ENCODE results near the gene KTI12. TPM values are rescaled to one million over a fixed set of nuclear protein-coding genes. Genes with fewer than 3 reads are reported as not detected.

Gene KTI12
- polyA plus RNA-seq, 1 of the 3 experiments (the other 2 are of a cell fraction), result 13.7 TPM

DNA sequence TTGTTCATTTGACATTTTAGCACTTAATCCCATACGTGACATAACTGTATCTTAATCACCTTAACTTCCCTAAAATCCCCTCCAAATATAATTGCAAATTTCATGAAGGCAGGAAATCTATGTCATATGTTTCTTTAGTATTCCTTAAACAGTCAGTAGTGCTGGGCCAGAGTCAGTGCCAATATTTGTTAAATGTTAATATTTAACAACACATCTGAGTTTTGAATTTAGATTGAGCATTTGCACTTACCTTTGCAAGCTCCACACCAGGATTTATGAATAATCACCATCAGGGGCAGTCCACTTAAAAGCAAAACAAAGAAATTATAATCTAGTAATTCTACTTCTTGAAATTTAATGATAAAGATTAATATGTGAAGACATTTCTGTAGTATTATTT, 5.3 kb downstream of the KTI12 start:
- H3K27me3 ChIP-seq (ENCODE audit: insufficient read depth), result no peaks in the 10 kb centered on the region
- no peak overlapping the region for H3K4me3 ChIP-seq (ENCODE audit: low read depth in 2 of 2, low read length in 1 of 2)
- H3F3A ChIP-seq (replicated peaks; ENCODE audit: insufficient read depth), result peaks cover 7% of the 10 kb centered on the region
- ChIA-PET POLR2A (interaction anchor here (0.6 to 1.8 kb wide), 2 partner anchors 16 to 27 kb away, joined by 3 to 4 read pairs; partner anchors contain the start of gene TXNDC12), CTCF (interaction anchor here (0.7 to 1.4 kb wide), 2 partner anchors 25 to 27 kb away, joined by 4 read pairs; no protein-coding TSS in a partner anchor)
- H3K9me2 ChIP-seq, result no peaks in the 10 kb centered on the region
- H3K9ac ChIP-seq, result no peak overlapping the region
- no peak overlapping the region for H3K4me2 ChIP-seq
- H3K9me3 ChIP-seq, result no peaks in the 10 kb centered on the region
- H3K79me2 ChIP-seq (ENCODE audit: insufficient read depth), result peaks cover 40% of the 10 kb centered on the region
- DNase-seq, result no peak
- TF ChIP-seq, protein P1, sequence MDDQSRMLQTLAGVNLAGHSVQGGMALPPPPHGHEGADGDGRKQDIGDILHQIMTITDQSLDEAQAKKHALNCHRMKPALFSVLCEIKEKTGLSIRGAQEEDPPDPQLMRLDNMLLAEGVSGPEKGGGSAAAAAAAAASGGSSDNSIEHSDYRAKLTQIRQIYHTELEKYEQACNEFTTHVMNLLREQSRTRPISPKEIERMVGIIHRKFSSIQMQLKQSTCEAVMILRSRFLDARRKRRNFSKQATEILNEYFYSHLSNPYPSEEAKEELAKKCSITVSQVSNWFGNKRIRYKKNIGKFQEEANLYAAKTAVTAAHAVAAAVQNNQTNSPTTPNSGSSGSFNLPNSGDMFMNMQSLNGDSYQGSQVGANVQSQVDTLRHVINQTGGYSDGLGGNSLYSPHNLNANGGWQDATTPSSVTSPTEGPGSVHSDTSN (IDR thresholded peaks at IDR 0.05), result no peak
- TF ChIP-seq, protein P2, sequence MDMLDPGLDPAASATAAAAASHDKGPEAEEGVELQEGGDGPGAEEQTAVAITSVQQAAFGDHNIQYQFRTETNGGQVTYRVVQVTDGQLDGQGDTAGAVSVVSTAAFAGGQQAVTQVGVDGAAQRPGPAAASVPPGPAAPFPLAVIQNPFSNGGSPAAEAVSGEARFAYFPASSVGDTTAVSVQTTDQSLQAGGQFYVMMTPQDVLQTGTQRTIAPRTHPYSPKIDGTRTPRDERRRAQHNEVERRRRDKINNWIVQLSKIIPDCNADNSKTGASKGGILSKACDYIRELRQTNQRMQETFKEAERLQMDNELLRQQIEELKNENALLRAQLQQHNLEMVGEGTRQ (IDR thresholded peaks at IDR 0.05; ENCODE audit: borderline replicate concordance, low read depth, low read length), result no peak
- TF ChIP-seq, protein P3, sequence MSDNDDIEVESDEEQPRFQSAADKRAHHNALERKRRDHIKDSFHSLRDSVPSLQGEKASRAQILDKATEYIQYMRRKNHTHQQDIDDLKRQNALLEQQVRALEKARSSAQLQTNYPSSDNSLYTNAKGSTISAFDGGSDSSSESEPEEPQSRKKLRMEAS (IDR thresholded peaks at IDR 0.05; ENCODE audit: low read depth), result no peak
- TF ChIP-seq SIN3A (IDR thresholded peaks at IDR 0.05; ENCODE audit: borderline replicate concordance, low read depth, low read length) (no peak), NFIC (IDR thresholded peaks at IDR 0.05; ENCODE audit: borderline replicate concordance) (no peak), YY1 (IDR thresholded peaks at IDR 0.05; ENCODE audit: low read depth) (no peak), GABPA (IDR thresholded peaks at IDR 0.05; ENCODE audit: low read depth) (no peak), CHD2 (IDR thresholded peaks at IDR 0.05; ENCODE audit: low read length, partially characterized antibody) (no peak)
- TF ChIP-seq, protein P4, sequence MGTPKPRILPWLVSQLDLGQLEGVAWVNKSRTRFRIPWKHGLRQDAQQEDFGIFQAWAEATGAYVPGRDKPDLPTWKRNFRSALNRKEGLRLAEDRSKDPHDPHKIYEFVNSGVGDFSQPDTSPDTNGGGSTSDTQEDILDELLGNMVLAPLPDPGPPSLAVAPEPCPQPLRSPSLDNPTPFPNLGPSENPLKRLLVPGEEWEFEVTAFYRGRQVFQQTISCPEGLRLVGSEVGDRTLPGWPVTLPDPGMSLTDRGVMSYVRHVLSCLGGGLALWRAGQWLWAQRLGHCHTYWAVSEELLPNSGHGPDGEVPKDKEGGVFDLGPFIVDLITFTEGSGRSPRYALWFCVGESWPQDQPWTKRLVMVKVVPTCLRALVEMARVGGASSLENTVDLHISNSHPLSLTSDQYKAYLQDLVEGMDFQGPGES (IDR thresholded peaks at IDR 0.05; ENCODE audit: low read depth, low read length), result no peak
- 92% methylated on average over 1 of the region's 1 CpG for WGBS (ENCODE audit: low lambda C conversion rate)
- peaks cover 34 to 35% of the 10 kb centered on the region in 2 experiments for H3K36me3 ChIP-seq (replicated peaks in 1 of 2; ENCODE audit: control insufficient read depth in 1 of 2, insufficient read depth in 2 of 2, low read length in 1 of 2)
- H2AFZ ChIP-seq (ENCODE audit: low read depth), result no peak overlapping the region
- peaks cover 14% of the 10 kb centered on the region; the same call in 1 of the 2 replicates for H4K20me1 ChIP-seq (ENCODE audit: insufficient read depth)
- H3K4me1 ChIP-seq (ENCODE audit: control insufficient read depth in 1 of 2, insufficient read depth in 2 of 2, low read depth in 1 of 2, low read length in 1 of 2), result peaks cover 7 to 15% of the 10 kb centered on the region in 2 experiments; a peak in 3 of 4 replicates
- no peak overlapping the region for H3K27ac ChIP-seq (ENCODE audit: low read depth in 2 of 2, low read length in 1 of 2)

DNA sequence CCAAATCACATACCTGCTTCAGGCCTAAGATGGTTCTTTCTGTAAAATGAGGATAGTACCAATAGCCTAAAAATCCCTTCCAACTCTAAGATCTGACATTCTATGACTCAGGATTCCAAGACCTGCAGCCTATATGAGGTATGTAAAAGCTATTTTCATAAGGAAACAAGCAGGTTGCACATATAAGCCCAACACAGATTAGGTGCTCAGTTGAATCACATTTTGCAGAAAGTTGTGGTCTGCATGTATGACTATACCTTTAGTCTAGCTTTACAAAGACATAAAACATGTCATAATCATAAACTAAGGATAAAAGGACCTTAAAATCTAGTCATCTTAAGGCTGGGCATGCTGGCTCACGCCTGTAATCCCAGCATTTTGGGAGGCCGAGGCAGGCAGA, 7.3 kb downstream of the KTI12 start:
- ChIA-PET CTCF (interaction anchor here (1.2 kb wide), 1 partner anchor 24 kb away, joined by 3 read pairs; no protein-coding TSS in a partner anchor), POLR2A (no interaction called here)
- peaks cover 34 to 44% of the 10 kb centered on the region in 2 experiments for H3K36me3 ChIP-seq (replicated peaks in 1 of 2; ENCODE audit: control insufficient read depth in 1 of 2, insufficient read depth in 2 of 2, low read length in 1 of 2)
- H3K4me1 ChIP-seq (ENCODE audit: control insufficient read depth in 1 of 2, insufficient read depth in 2 of 2, low read depth in 1 of 2, low read length in 1 of 2), result peaks cover 0 to 2% of the 10 kb centered on the region in 2 experiments; a peak in 2 of 4 replicates
- 96% methylated on average over 2 of the region's 2 CpGs for WGBS (ENCODE audit: low lambda C conversion rate)
- H4K20me1 ChIP-seq (ENCODE audit: insufficient read depth), result peaks cover under 1% of the 10 kb centered on the region; the same call in 1 of the 2 replicates
- no peak overlapping the region for H3K4me2 ChIP-seq
- H3K79me2 ChIP-seq (ENCODE audit: insufficient read depth), result peaks cover 20% of the 10 kb centered on the region
- no peaks in the 10 kb centered on the region for H3K9me3 ChIP-seq
- H3K4me3 ChIP-seq (ENCODE audit: low read depth in 2 of 2, low read length in 1 of 2), result no peak overlapping the region
- no peak overlapping the region for H3K27ac ChIP-seq (ENCODE audit: low read depth in 2 of 2, low read length in 1 of 2)
- H3K27me3 ChIP-seq (ENCODE audit: insufficient read depth), result no peaks in the 10 kb centered on the region
- H3F3A ChIP-seq (replicated peaks; ENCODE audit: insufficient read depth), result peaks cover 4% of the 10 kb centered on the region
- H2AFZ ChIP-seq (ENCODE audit: low read depth), result no peak overlapping the region
- DNase-seq, result no peak
- no peaks in the 10 kb centered on the region for H3K9me2 ChIP-seq
- no peak overlapping the region for H3K9ac ChIP-seq
- TF ChIP-seq FOXM1 (IDR thresholded peaks at IDR 0.05; ENCODE audit: low read depth) (no peak), EP300 (IDR thresholded peaks at IDR 0.05; ENCODE audit: borderline replicate concordance in 1 of 2, low read depth in 1 of 2, low read length in 1 of 2) (no peak), NRF1 (IDR thresholded peaks at IDR 0.05; ENCODE audit: low read depth, low read length) (no peak), SMC3 (IDR thresholded peaks at IDR 0.05; ENCODE audit: low read depth, low read length) (no peak), YY1 (IDR thresholded peaks at IDR 0.05; ENCODE audit: low read depth) (no peak), GABPA (IDR thresholded peaks at IDR 0.05; ENCODE audit: low read depth) (no peak)
- TF ChIP-seq, protein P2 (IDR thresholded peaks at IDR 0.05; ENCODE audit: borderline replicate concordance, low read depth, low read length), result no peak
- TF ChIP-seq, protein P4 (IDR thresholded peaks at IDR 0.05; ENCODE audit: low read depth, low read length), result no peak
- TF ChIP-seq, protein P1 (IDR thresholded peaks at IDR 0.05), result no peak
- TF ChIP-seq, protein P5, sequence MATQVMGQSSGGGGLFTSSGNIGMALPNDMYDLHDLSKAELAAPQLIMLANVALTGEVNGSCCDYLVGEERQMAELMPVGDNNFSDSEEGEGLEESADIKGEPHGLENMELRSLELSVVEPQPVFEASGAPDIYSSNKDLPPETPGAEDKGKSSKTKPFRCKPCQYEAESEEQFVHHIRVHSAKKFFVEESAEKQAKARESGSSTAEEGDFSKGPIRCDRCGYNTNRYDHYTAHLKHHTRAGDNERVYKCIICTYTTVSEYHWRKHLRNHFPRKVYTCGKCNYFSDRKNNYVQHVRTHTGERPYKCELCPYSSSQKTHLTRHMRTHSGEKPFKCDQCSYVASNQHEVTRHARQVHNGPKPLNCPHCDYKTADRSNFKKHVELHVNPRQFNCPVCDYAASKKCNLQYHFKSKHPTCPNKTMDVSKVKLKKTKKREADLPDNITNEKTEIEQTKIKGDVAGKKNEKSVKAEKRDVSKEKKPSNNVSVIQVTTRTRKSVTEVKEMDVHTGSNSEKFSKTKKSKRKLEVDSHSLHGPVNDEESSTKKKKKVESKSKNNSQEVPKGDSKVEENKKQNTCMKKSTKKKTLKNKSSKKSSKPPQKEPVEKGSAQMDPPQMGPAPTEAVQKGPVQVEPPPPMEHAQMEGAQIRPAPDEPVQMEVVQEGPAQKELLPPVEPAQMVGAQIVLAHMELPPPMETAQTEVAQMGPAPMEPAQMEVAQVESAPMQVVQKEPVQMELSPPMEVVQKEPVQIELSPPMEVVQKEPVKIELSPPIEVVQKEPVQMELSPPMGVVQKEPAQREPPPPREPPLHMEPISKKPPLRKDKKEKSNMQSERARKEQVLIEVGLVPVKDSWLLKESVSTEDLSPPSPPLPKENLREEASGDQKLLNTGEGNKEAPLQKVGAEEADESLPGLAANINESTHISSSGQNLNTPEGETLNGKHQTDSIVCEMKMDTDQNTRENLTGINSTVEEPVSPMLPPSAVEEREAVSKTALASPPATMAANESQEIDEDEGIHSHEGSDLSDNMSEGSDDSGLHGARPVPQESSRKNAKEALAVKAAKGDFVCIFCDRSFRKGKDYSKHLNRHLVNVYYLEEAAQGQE (IDR thresholded peaks at IDR 0.05; ENCODE audit: low read depth, low read length), result no peak

All from SK-N-SH (cell line).